ENCODE results near the gene GPR108.
"Not testable (repeated sequence)": the region's sequence is repeated elsewhere in the genome, so short reads cannot be mapped to it uniquely, and the experiment has no call there.

GRCh38 chr19:6762253-6762797 lies 24.9 kb upstream of the GPR108 start:
- TF ChIP-seq POLR2A, CTCF (IDR thresholded peaks at IDR 0.05): not testable (repeated sequence)
